ENCODE results near the gene PTMA.
A peak's percentile ranks its signal among the peaks of the same experiment; 100 is the strongest.
"Not testable (repeated sequence)": the region's sequence is repeated elsewhere in the genome, so short reads cannot be mapped to it uniquely, and the experiment has no call there.

Gene PTMA

GRCh38 chr2:231689124-231689893 lies 19.0 kb upstream of the PTMA start:
- H3K4me3 ChIP-seq (ENCODE audit: low read length) = no peak overlapping the region

DNA sequence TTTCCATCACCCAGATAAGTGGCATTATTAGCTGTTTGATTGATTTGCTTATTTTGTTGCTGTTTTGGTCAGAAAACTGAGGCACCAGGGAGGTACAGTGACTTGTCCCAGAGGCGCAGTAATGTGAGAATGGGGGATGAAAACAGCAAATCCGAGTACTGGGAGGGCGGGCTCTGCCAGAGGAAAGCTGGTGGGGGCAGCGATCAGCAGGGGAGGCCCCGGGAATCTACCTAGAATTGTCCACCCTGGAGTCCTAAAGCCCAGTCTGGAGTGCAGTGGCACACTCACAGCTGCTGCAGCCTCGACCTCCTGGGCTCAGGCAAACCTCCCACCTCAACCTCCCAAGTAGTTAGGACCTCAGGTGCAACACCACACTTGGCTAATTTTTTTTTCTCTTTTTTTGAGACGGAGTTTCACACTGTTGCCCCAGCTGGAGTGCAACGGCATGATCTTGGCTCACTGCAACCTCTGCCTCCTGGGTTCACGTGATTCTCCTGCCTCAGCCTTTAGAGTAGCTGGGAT lies 17.0 kb upstream of the PTMA start:
- no peak for DNase-seq (ENCODE audit: low read depth, low spot score)
- no peak overlapping the region for H3K4me3 ChIP-seq (ENCODE audit: low read length)

More at GRCh38 chr2:231689124-231689893, 19.0 kb upstream of the PTMA start:
- DNase-seq (ENCODE audit: low read depth, low spot score) = no peak

- DNase-seq (ENCODE audit: low read depth, low spot score) = no peak
Measured at GRCh38 chr2:231692847-231693246, 15.5 kb upstream of the PTMA start.

DNA sequence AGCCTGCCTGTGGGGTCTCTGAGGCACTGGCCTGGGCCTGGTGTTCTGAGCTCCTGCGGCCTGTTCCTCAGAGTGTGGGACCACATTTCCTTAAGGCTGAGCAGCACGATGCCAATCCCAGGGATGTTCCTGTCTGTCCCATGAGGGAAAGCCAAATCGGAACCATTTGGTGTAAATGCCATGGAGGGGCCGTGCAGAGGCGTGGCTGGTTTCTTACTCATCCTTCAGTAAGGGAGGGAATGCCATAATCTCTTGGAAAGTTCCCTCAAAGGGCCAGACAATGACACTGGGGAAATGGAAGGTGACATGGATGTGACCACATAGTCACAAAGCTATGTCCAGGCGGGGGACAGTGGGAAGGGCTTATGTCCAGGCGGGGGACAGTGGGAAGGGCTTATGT lies 14.4 kb upstream of the PTMA start:
- DNase-seq (ENCODE audit: low read depth, low spot score) = no peak
- H3K4me3 ChIP-seq (ENCODE audit: low read length) = no peak overlapping the region

More at GRCh38 chr2:231692847-231693246, 15.5 kb upstream of the PTMA start:
- H3K4me3 ChIP-seq (ENCODE audit: low read length) = no peak overlapping the region

DNA sequence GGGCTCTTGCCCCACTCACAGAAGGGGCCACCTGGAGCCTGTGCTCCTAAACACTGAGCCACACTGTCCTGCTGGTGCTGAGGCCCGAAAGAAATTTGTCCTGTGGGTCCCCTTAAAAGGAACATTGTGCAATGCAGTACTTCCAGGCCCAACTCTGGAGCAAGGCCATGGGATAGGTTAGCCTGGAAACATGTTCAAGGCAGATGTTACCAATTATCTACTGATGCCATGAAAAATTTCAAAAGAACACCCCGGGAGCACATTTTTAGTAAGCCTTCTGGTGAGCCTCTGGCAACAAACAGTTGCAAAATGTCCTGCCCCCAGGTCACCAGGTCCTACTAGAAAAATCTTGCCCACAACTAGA lies 12.3 kb upstream of the PTMA start:
- no peak for DNase-seq (ENCODE audit: low read depth, low spot score)
- no peak overlapping the region for H3K4me3 ChIP-seq (ENCODE audit: low read length)

GRCh38 chr2:231699006-231699405 lies 9.3 kb upstream of the PTMA start:
- no peak for DNase-seq (ENCODE audit: low read depth, low spot score)
- no peak overlapping the region for H3K4me3 ChIP-seq (ENCODE audit: low read length)

DNA sequence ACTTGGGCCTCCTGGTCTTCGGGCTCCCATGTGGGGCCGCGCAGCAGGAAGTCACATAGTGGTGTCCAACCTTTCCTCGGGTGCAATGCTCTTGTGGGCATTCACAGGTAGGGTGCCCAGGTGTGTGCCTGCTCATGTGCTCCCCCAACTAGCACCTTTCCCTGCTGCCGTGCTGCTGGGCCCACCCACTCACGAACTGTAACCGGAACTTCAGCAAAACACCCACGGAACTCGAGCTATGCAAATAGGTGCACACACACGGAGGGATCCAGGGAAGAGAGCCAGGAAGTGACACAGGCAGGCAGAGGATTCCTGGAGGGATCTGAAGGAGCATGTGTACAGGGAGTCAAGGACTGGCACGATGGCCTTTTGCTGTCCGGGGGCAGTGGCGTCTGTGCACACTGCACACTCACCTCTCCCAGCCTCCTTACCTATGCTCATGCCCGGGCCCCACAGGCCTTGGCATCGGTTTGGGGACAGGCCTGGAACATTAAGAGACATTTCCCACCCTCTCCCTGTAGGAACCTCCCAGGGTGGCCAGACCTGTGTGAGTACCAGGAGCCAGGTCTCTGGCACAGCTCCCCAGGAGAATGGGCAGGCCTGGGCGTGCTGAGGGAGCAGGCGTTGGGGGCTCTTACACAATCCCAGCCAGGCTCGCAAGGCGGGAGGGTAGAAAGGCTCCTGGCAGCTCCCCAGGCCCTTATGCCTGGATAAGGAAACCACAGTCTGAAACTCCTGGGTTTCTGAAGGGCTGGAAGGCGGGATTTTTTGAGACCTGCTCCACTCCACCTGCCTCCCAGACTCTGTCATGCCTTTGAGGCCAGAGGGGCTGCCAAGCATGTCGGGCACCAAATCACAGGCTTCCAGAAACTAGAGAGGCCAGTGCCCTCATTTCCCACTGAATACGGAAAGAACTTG lies 6.6 kb upstream of the PTMA start:
- DNase-seq (ENCODE audit: low read depth, low spot score) = no peak
- no peak overlapping the region for H3K4me3 ChIP-seq (ENCODE audit: low read length)

- no peak overlapping the region for H3K4me3 ChIP-seq (ENCODE audit: low read length)
- DNase-seq (ENCODE audit: low read depth, low spot score) = no peak
Measured at GRCh38 chr2:231704017-231704416, 4.3 kb upstream of the PTMA start.

- DNase-seq (ENCODE audit: low read depth, low spot score) = peak; percentile 98
- H3K4me3 ChIP-seq (ENCODE audit: low read length) = peak overlapping the region; percentile 90
Measured at GRCh38 chr2:231706731-231707624, 1.3 kb upstream of the PTMA start.

DNA sequence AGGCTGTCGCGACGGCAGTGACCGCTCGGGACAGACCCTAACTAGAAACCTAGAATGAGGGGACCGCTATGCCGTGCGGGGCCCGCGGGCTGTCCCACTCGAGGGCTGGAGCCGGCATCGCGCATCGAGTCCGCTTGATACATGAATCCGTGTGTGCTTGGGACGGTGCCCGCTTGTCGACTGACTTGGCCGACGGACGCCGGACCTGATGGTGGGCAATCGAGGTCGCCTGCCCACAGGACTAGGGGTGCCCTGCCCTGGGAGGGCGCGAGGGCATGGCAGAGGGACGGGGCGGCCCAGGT lies 749 bp upstream of the PTMA start:
- no peak for DNase-seq (ENCODE audit: low read depth, low spot score)
- H3K4me3 ChIP-seq (ENCODE audit: low read length) = peak overlapping the region; percentile 90

DNA sequence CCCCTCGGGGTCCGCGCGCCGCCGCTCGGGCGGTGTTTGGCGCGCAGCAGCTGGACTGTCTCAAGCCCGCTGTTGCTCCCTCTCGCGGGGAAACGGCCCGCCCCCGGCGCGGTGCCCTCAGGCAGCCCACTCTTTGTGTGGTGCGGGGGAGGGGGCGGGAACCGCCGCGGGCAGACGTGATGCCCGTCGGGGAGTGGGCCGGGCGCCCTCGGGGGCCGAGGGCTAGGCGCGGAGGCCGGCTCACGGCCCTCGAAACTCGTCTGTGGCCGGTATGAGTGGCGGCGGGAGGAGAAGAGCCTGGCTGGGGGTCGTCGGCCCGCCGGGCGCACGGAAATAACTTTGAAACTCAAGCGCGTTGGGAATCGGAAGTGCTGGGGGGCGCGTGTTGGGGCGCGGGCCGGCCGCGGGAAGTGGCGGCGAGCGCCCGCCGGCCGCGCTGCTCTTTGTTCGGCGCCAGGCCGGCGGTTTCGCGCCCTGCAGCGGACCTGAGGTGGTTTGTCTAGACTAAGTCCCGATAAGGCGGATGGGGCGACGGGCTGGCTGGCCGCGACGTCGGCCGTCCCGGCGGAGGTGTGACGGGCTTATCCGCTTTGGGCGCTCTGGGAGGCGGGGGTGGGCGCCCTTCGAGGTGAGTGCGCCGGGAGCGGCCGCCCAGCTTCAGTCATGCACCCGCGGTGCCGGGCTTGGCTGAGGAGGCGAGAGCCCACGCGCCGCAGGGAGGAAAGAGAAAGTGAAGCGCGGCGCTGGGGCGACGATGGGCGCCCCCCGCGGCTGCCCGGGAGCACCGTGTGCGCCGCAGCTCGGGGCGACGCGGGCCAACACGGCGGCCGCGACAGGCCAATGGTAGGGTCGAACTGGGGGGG lies 679 bp downstream of the PTMA start:
- peak overlapping the region; percentile 89 for H3K4me3 ChIP-seq (ENCODE audit: low read length)
- no peak for DNase-seq (ENCODE audit: low read depth, low spot score)

DNA sequence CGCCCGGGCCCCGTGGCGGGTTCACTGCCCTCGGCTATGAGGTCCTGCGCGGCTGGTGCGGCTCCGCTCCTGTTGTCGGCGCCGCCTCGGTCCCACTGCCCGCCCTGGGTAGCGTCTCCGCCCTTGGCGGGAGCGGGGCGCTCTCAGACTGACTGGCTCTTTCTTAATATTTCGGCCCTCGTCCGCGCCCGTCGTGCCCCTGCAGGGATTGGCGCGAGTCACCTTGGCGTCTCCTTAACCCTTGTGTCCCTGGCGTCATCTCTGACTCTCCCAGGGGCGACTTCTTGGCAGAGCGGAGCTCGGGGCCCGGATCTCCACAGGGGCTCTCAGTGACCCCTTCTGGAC lies 1.3 kb downstream of the PTMA start:
- H3K4me3 ChIP-seq (ENCODE audit: low read length) = peak overlapping the region; percentile 89
- DNase-seq (ENCODE audit: low read depth, low spot score) = no peak

GRCh38 chr2:231709981-231710798 lies 1.9 kb downstream of the PTMA start:
- peak; percentile 57 for DNase-seq (ENCODE audit: low read depth, low spot score)
- H3K4me3 ChIP-seq (ENCODE audit: low read length) = peak overlapping the region; percentile 89

DNA sequence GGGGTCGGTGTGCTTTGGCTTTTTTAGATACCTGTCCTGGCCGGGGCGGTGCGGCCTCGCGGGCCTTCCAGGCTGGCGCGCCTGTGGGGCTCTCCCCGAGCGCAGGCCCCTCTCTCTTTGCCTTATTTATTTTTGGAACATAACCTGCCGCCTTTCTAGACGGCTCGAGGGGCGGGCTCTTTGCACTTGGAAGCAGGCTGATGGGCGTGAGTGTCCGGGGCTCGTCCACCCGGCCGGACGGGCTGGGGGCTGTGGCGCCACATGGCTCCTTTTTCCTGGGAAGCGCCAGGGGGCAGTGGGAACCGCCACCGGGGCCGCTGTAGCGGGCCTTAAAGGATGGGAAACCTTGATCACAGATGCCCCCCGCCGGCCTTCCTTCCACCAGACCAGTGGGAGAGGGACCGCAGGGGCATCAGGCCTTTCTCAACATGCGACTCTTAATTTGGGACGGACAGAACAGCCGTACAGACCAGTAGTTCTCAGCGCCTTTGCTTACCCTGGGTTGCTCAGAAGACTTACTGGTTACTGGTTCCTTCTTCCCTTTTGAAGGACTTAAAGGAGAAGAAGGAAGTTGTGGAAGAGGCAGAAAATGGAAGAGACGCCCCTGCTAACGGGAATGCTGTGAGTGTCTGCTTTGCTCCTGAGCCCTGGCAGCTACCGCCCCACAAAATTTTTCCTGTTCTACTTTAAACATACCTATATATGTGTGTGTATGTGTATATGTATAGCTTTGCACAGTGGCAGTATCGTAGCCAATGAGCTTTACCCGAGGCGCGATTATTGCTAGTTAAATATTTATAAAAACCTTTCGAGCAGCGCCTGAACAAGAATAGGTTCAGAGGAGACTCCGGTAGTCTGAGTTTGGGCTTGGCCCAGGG lies 2.7 kb downstream of the PTMA start:
- peak overlapping the region; percentile 89 for H3K4me3 ChIP-seq (ENCODE audit: low read length)
- DNase-seq (ENCODE audit: low read depth, low spot score) = no peak

DNA sequence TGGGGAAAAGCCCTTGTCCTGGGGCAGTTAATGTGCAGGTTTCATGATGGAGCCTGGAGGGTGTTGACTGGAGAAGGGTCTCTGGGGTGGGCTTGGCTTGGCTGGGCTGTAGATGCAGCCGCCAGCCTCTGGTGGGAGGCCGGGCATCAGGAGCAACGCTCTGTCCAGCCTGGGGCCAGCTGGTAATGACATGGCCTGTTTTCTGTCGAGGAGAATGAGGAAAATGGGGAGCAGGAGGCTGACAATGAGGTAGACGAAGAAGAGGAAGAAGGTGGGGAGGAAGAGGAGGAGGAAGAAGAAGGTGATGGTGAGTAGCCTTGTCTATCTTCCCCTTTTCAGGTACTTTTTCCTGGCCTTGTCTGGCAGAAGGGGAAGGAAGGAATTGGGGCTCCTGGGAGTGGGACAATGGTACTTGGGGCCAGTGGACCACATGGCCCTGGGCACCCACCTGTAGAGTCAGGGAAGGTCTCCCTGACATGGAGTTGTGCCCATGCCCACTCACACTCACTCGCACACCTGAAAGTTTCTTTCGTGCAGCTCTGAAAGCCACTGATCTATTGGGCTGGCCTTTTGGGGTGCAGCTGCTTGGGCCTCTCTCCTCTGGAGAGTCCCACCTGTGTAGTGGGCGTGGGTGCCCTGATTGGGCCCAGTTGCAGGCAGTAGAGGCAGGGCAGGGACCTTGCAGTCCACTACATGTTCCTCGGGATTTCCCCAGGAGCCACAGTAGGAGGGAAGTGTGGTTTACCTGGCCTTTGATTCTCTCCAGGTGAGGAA lies 3.5 kb downstream of the PTMA start:
- peak overlapping the region; percentile 89 for H3K4me3 ChIP-seq (ENCODE audit: low read length)
- no peak for DNase-seq (ENCODE audit: low read depth, low spot score)

GRCh38 chr2:231712451-231713021 lies 4.2 kb downstream of the PTMA start:
- peak overlapping the region; percentile 89 for H3K4me3 ChIP-seq (ENCODE audit: low read length)
- DNase-seq (ENCODE audit: low read depth, low spot score) = not testable (repeated sequence)

All from Jurkat, Clone E6-1 (cell line).